SU-DHL-6 (cell line): Measurements from ENCODE around the gene DIRAS3.

Experiments used
- H2AFZ ChIP-seq: fragments of 200-600 bp; sonication (generic); 2 replicates; pipeline ENCODE4 v1.6.1; 2014; ENCODE audit warnings: low read depth, mild to moderate bottlenecking, moderate library complexity, mixed read lengths, antibody characterized with exemption, low read length; ENCODE audit not compliant: severe bottlenecking
- H3F3A ChIP-seq: fragments of 200-600 bp; shearing (Covaris generic); 2 replicates; pipeline ENCODE4 v1.6.0; 2016; ENCODE audit warnings: antibody characterized with exemption, mild to moderate bottlenecking; ENCODE audit not compliant: insufficient read depth
- H3K27ac ChIP-seq: fragments of 200-600 bp; sonication (generic); 2 replicates; pipeline ENCODE4 v1.5.1; 2016; ENCODE audit warnings: low read depth, mild to moderate bottlenecking, low read length, moderate library complexity, mixed read lengths
- H3K27me3 ChIP-seq: fragments of 200-600 bp; sonication (generic), shearing (Covaris generic); 2 replicates; pipeline ENCODE4 v1.6.0; 2014; ENCODE audit warnings: mild to moderate bottlenecking, low read length
- H3K36me3 ChIP-seq: fragments of 200-600 bp; sonication (generic); 2 replicates; pipeline ENCODE4 v1.6.1; 2014; ENCODE audit warnings: mild to moderate bottlenecking, low read length, mixed read lengths
- H3K4me2 ChIP-seq: fragments of 300-600, 200-600 bp; shearing (Covaris generic), sonication (generic); 2 replicates; pipeline ENCODE4 v1.6.0; 2014; ENCODE audit warnings: low read length, low read depth, mild to moderate bottlenecking; ENCODE audit not compliant: poor library complexity, severe bottlenecking
- H3K4me3 ChIP-seq: fragments of 200-600 bp; sonication (generic); 2 replicates; pipeline ENCODE4 v1.5.1; 2014; ENCODE audit warnings: antibody characterized with exemption, low read length, mild to moderate bottlenecking, mixed read lengths; ENCODE audit not compliant: insufficient read depth, poor library complexity, severe bottlenecking
- H3K79me2 ChIP-seq: fragments of 200-600 bp; sonication (generic); 2 replicates; pipeline ENCODE4 v1.6.1; 2014; ENCODE audit warnings: mild to moderate bottlenecking, low read length, moderate library complexity; ENCODE audit not compliant: insufficient read depth
- H3K9ac ChIP-seq: fragments of 200-600 bp; sonication (generic); 2 replicates; pipeline ENCODE4 v1.7.0; 2014; ENCODE audit warnings: mild to moderate bottlenecking, low read length
- H3K9me2 ChIP-seq: fragments of 200-600 bp; sonication (generic); replicated peaks from 2 replicates; pipeline ENCODE4 v1.6.1; 2014; ENCODE audit warnings: low read length; ENCODE audit not compliant: insufficient read depth
- H3K9me3 ChIP-seq: fragments of 200-600 bp; sonication (generic); 2 replicates; pipeline ENCODE4 v1.6.1; 2014; ENCODE audit warnings: low read length, mixed read lengths; ENCODE audit not compliant: insufficient read depth
- H4K20me1 ChIP-seq: fragments of 200-600 bp; sonication (generic); 2 replicates; pipeline ENCODE4 v1.6.1; 2014; ENCODE audit warnings: low read depth, mild to moderate bottlenecking, antibody characterized with exemption, low read length, moderate library complexity, mixed read lengths
- CTCF ChIP-seq: fragments of 200-600 bp; sonication (generic); IDR thresholded peaks from one replicate; pipeline ENCODE4 v1.5.1; 2017; ENCODE audit warnings: antibody characterized with exemption, mild to moderate bottlenecking, low read length, moderate library complexity; ENCODE audit not compliant: insufficient read depth, poor library complexity, severe bottlenecking
- EZH2phosphoT487 ChIP-seq: fragments of 200-600 bp; sonication (generic), shearing (Covaris generic); conservative IDR thresholded peaks from 2 replicates; pipeline ENCODE4 v1.6.1; 2018; ENCODE audit warnings: mild to moderate bottlenecking, antibody characterized with exemption, low read length, moderate library complexity, mixed read lengths

DIRAS3 gene

GRCh38 chr1:68028566-68028965 is 21.9 kb downstream of the DIRAS3 start:
- Histone ChIP-seq H3K27ac (no peak overlapping the region), H3K27me3 (no peaks in the 10 kb centered on the region)

GRCh38 chr1:68024635-68025338 is 25.6 kb downstream of the DIRAS3 start:
- H3K4me2 ChIP-seq, result no peak overlapping the region

More at GRCh38 chr1:68028566-68028965, 21.9 kb downstream of the DIRAS3 start:
- TF ChIP-seq CTCF, result no peak
- no peak for TF ChIP-seq EZH2phosphoT487
- no peaks in the 10 kb centered on the region for H3K9me3 ChIP-seq
- no peaks in the 10 kb centered on the region for H3F3A ChIP-seq
- no peak overlapping the region for H3K4me3 ChIP-seq
- H3K4me2 ChIP-seq, result no peak overlapping the region
- no peak overlapping the region for H2AFZ ChIP-seq
- no peaks in the 10 kb centered on the region for H3K79me2 ChIP-seq
- H3K9ac ChIP-seq, result no peak overlapping the region
- no peaks in the 10 kb centered on the region for H4K20me1 ChIP-seq
- H3K9me2 ChIP-seq, result no peaks in the 10 kb centered on the region
- no peaks in the 10 kb centered on the region for H3K36me3 ChIP-seq

GRCh38 chr1:68016381-68016780 is 34.0 kb downstream of the DIRAS3 start:
- no peak overlapping the region for H3K4me3 ChIP-seq
- H3K9ac ChIP-seq, result no peak overlapping the region
- H3K9me3 ChIP-seq, result no peaks in the 10 kb centered on the region
- H3K36me3 ChIP-seq, result no peaks in the 10 kb centered on the region
- TF ChIP-seq EZH2phosphoT487, result no peak
- TF ChIP-seq CTCF, result no peak
- no peaks in the 10 kb centered on the region for H3K79me2 ChIP-seq
- H2AFZ ChIP-seq, result no peak overlapping the region
- H3K27ac ChIP-seq, result no peak overlapping the region
- no peak overlapping the region for H3K4me2 ChIP-seq
- H4K20me1 ChIP-seq, result no peaks in the 10 kb centered on the region
- no peaks in the 10 kb centered on the region for H3F3A ChIP-seq
- H3K27me3 ChIP-seq, result no peaks in the 10 kb centered on the region
- H3K9me2 ChIP-seq, result no peaks in the 10 kb centered on the region

More at GRCh38 chr1:68024635-68025338, 25.6 kb downstream of the DIRAS3 start:
- Histone ChIP-seq H3K79me2 (no peaks in the 10 kb centered on the region), H3K9me3 (no peaks in the 10 kb centered on the region), H4K20me1 (no peaks in the 10 kb centered on the region), H3F3A (no peaks in the 10 kb centered on the region), H3K9ac (no peak overlapping the region), H3K36me3 (no peaks in the 10 kb centered on the region), H2AFZ (no peak overlapping the region), H3K27ac (no peak overlapping the region), H3K9me2 (no peaks in the 10 kb centered on the region), H3K27me3 (no peaks in the 10 kb centered on the region), H3K4me3 (no peak overlapping the region)
- TF ChIP-seq CTCF (no peak), EZH2phosphoT487 (no peak)
